Measurements from ENCODE around the gene DCT.

GRCh38 chr13:94416454-94417080 lies 62.9 kb downstream of the DCT start:
- TF ChIP-seq EZH2phosphoT487 (IDR thresholded peaks at IDR 0.05; ENCODE audit: insufficient read depth, low read depth): no peak
- TF ChIP-seq EZH2 (IDR thresholded peaks at IDR 0.05; ENCODE audit: insufficient read depth, poor library complexity, severe bottlenecking): no peak

All from GM23248 (cell line).